HG03025 (cell line): ENCODE results near the gene SRGAP3.

Experiments
- ATAC-seq: cut with Tn5 transposase; IDR thresholded peaks from one replicate; pipeline ENCODE4 v1.9.1; 2021; ENCODE audit warnings: mild to moderate bottlenecking, moderate library complexity; ENCODE audit not compliant: unreplicated experiment, low FRiP score

Gene SRGAP3

DNA sequence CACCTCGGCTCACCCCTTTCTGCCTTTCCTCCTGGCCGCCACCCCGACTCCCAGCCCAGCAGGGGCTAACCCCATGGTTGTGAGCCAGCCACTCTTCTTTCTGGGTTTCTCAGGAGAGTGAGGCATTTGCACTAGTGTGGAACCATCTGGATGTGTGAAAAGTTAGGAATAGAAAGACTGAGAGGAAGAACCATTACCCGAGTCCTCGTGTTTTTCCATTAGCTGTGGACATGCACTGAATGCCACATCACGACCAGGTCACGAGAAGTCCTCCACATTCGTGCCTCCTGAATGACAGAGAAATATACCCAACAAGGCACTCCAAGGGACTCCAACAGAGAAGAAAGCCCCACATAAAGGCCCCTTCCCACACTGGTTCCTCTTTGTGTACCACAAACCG, 268.1 kb downstream of the SRGAP3 start:
- ATAC-seq: no peak

DNA sequence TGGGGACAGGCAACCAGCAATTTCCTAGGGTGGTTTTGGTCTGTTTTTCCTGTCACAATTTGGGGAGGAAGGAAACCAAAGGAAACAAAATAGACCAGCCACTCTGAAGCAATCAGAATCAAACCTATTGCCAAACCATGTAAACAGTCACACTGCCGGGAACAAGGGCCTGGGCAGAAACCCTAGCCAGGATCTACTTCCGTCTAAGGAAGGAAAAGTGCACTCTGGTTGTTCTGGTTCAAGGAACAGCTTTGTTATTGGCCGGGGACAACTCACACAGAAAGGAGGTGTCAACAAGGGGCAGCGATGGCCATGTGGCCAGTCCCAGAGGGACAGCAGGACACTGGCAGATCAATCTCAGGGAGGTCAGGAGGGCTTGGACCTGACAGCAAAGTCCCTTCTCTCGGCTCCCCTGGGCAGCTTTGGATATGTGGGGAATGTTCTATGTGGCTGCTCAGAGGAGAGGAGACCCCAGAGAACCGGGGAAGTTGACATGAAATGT, 268.6 kb downstream of the SRGAP3 start:
- no peak for ATAC-seq

DNA sequence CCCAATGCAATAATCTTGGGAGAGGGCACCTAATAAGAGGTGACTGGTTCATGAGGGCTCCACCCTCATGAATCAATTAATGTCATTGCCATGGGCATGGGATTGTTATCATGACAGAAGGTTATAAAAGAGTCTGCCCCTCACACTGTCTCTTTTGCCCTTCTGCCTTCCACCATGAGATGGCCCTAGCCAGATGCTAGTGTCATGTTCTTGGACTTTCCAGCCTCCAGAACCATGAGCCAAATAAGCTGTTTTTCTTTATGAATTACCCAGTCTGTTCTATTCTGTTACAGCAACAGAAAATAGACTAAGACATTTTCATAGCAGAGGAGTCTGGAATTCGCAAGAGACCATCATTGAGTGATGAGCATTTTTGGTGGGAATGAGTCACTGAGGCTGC, 270.2 kb downstream of the SRGAP3 start:
- ATAC-seq: no peak

DNA sequence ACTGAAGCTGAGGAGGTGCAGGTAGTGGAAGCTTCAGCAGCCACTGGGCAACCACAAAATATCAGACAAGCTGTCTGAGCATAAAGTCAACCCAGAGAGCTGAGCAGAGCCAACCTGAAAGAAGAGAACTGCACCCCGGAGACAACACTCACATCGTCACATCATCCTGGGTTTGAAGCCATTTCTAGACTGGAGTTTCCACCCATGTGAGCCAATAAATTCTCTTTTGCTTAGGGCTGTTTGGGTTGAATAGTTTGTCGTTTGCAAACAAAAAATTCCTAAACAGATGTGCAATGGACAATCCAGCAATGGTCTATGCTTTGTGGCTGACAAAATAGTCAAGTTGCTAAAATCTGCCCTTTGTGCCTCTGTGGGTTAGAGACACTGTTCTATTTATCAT, 270.9 kb downstream of the SRGAP3 start:
- ATAC-seq: no peak

DNA sequence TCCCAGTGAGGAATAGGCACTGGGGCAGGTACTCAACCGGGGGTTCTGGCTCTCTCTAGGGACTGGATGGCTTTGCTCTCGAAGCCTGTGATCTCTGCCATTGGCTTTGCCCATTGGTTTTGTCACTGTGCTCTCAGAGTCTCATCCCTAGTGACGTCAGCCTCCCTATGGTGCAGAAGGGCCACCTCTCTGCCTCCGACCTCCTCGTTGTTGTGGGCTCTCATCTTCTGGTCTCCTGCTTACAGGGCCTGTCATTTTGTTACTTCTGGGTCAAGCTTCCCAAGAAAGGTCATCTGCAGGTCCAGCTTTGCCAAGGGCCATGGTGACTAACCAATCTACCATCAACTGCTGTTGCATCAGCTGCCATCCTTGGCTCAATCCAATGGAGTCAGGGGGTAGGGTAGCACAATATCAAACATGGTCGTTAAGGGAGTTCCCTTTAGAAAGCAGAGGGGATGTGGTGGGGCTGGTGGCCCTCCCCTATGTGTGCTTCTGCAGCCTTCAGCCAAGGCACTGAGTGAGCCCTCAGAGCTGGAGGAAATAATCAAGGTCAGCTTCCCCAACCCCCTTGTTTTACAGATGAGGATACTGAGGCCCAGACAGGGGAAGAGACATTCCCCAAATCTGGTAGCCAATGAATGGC, 272.8 kb downstream of the SRGAP3 start:
- no peak for ATAC-seq

DNA sequence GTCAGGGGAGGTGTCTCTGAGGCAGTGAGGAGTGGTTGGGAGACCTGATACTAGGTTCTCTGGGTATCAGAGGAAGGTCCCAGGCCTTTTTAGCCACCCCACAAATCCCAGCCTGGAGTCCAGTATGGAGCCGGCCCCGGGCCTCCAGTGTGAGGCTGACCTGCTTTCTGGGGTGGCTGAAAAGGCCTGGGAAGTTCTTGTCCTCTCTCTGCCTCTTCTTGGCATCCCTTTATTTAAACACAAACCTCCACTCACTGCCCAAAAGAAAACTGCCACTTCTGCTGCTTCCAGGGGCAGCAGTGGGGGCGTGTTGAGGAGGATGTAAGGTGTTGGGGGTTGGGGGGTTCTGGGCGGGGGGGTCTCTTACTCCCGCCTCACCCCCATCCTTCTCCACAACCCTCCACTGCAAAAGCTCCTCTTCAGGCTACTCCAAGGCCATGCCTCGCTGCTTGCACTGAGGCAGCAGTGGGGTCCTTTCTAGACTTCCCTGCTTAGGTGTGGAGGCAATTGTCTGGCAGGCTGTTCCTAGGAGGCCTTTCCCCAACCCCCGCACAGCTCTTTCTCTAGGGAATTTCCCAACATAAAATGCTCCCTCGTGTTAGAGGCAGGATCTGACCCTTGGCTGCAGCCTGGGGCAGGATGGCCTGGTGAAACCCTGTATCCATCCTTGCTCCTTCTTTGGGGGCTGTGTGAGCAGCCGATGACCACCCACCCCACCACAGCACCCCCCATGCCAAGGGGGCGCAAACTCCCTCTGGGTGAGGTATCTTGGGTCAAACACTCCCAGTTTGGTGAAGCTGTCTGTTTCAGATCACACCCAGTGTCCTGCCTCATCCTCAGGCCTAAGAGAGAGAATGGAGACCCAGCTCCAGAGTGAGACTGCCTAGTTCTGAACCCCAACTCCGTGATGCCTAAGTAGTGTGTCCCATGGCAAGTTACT, 274.1 kb downstream of the SRGAP3 start:
- no peak for ATAC-seq

DNA sequence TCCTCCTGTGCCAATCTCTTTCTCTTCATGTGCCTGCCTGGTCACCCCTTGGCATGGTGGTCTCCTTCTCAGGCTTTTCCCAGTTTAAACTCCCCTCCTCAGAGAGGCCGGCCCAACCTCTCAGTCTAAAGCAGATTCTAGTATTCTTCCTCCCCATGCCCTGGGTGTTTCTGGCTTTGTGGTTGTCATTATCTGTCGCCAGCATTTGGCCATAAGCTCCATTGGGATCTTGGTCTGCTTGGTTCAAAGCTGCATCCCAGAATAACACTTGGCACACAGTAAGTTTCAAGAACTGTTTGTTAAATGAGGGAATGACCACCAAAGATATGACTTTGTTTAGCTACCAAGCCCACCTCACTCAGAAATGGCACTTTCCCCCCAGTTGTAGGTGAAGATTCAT, 275.0 kb downstream of the SRGAP3 start:
- ATAC-seq: no peak

DNA sequence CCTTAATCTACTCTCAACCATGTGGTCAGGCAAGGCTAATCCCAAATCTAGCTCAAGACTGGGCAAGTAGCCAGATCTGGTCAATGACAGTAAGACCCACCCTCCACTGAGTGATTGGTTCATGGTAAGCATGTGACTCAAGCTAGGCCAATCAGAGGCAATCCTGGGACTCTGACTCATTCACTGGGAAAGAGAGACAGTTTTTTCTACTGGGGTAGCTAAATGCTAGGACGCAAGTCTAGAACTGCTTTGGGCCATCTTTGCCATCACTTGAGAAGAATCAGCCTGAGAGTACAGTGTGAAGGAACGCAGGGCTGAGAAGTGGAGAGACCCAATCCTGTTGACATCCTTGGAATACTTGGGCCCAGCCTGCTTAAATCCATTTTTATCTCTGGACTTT, 276.8 kb downstream of the SRGAP3 start:
- ATAC-seq: no peak

DNA sequence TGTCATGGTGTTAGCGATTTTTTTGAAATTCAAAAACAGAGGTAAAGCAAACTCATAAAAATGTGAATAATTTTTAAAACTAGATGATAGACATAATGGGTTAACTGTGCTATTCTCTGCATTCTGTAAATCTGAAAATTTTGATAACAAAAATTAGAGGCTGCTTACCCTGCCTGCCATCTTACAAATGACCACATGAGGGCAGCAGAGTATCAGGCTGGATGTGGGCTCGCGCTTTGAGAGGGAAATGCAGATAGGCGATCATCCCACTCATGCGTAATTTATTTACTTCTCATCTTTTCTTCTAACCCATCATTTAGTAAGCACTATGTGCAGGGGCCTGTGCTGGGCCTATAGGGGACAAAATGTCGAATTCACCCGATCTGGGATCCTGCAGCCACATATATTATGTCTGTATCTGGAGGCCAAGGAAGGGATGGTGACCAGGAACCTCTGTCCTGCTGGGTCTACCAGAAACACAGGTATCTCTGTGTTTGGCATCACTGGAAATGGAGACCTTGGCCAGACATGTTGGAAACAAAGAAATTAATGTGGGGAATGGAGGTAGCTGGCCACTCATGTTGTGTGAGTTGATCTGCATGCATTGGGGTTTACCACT, 278.4 kb downstream of the SRGAP3 start:
- no peak for ATAC-seq

DNA sequence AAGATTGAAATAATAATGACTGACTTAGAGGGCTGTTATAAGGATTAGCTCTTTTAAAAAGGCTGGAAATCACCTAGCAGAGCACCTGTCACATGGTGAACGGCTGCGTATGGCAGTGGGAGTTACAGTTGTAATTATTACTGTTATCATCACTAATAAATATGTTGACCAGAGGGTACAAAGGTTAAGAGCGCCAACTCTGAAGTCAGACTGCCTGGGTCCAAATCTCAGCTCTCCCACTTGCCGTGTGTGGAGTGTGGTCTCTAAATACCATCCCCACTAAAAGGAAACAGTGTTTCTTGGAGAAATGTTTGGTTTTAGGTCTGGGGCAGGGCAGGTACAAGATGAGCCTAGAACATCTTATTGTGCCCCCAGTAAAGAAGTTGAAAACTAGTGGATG, 280.2 kb downstream of the SRGAP3 start:
- ATAC-seq: no peak

DNA sequence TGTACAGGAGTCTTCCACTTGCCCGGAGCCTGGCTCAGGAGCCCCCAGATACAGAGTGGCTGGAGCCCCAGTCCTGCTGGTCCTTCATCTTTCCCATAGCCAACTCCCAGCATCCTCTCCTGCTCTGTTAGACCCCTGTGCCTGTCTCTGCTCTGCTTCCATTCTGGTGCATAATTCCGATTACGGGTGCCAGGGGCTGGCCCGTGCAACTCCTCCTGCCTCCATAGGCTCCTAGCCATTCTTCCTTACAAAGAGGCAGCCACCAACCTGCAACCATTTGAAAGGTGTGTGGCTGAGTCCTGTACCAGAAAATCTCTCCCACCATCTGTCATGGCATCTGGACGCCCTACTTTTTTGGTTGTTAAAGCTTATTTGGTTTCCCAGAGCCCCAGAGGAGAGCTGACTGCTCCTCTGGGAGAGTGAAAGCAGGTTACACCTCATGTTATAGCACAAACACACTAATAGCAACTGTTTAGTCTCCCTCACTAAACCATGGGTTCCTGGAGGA, 281.0 kb downstream of the SRGAP3 start:
- ATAC-seq: no peak

DNA sequence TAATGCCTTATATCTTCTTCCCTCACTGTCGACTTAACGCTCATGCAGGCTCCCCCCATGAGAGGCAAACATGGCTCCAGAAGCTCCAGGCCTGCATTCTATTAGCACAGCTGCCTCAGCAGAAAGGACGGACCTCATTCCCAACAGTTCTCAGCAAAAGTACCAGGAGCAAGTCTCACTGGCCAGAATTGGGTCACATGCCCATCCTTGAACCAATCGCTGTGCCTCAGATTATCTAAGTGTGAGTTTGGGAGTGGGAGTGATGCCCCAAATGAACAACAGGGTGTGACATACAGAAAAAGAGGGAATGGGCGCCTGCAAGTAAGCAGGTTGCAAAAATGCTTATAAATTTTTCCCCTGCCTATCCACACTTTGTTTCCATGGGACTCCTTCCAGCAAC, 281.9 kb downstream of the SRGAP3 start:
- no peak for ATAC-seq

DNA sequence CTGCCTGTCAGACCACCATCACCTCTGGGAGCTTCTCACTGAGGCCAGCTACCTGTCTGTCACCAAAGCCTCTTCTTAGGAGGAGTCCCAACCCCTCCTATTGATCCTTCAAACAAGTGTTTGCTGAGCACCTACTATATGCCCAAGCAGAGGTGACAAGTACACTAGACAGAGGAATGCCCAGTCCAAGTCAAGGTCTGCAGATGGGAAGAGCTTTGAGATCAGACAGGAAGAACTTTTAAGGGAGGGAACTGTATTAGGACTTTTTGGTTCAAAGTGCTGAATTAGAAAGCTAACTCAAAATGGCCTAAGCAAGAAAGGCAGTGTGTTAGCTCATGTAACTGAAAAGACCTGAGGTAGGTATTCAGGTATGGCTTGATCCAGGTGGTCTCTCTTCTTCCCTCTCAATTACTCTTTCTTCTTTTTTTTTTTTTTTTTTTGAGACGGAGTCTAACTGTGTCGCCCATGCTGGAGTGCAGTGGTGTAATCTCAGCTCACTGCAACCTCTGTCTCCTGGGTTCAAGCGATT, 282.6 kb downstream of the SRGAP3 start:
- ATAC-seq: no peak

DNA sequence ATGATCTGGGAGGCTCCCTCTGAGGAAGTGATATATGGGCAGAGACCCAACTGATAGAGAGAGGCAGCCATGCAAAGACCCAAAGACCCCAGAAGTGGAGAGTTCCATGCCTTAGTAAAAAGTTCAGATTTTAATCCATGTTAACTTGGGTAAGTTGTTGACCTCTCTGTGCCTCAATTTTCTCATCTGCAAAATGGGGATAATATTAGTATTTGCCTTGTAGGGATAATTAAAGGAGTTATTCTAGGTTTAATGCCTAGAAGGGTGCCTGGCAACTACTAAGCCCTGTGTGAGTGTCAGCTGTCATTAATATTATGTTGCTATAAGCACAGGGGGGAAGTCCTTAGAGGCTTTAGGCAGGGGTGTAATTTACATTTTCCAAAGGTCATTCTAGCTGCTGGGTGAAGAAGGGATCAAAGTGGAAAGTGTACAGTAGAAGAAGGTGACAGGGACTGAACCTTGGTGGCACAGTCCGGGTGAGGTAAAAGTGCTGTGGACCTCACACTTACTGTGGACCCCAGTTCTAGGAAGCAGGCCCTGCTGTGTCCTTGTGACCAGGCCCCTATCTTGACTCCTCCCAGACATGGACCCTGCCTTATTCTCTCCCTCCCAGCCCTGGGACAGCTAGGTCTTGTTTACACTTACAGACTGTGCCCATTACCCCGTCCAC, 283.2 kb downstream of the SRGAP3 start:
- ATAC-seq: no peak

DNA sequence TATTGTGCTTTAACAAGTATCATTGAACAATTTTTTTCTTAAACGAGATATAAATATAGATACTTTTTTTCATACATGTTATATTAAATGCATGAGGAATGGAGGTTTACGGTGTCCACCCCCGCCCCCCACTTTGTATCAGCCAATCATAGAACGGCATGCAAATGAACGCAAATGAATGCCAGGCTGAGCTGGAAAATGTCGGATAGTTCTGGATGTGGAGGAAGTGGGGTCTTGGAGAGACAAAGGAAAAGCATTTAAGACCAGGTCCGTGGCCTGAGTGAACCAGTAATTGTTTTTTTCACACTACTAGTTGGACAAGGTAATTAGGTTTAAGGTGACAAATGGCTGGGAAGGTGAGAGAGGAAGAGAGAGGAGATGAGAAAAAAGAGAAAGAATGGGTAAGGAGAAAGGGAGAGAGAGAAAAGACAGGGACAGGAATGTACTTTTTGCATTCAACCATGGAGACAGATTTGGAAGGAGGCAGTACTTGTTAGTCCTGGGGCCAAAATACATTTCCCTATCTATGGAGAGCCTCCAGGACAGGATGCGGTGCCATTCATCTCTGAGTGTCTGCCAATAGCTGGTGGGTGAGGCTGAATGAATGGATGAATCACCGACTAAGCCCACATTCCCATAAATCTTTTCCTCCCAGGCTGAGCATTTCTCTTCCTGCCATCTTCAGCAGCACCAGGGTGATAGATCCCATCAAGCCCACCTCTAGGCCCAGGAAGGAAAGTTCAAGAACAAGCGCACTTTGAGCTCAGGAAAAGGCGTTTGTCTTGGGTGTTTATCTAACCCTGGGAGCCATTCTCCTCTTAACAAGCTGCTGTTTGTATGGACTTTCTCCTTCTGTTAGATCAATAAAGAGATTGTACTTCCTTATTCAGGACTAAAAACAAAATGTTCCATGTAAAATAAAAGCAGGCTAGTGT, 284.7 kb downstream of the SRGAP3 start:
- no peak for ATAC-seq

DNA sequence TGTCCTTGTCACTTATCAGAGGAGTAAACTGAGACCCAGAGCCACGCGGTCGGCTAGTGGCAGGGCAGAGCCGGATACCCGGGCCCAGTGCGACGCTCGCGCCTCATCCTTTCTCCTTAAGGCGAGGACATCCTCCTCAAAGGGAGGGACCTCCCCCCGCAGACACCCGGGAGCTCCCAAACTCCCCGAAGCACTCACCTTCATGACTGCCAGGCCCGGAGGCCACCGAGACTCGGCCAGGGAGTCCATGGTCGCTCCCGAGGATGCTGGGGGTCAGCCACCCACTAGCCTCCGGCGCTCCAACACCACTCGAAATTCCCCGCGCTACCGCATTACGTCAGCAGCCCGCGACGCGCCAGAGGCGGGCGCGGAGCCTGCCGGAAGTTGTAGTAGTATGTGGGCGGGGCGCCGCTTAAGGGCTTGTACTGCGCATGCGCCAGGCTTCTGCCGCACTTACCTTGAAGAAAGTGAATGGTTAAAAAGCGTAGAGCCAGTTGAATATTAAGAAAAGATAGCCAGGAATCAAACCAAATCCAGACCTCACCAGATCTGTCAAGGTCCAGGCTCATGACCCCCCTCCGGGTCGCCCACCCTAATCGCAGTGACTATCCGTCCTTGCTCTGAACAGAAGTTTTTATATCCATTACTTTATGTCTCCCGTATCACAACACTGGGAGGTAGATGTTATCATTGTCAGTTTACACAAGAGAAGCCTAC, 286.2 kb downstream of the SRGAP3 start, which contains the start of gene RAD18:
TSS of gene RAD18 (minus strand) at position 336 of the 717 bp plus-strand sequence. CDS start at position 249, 87 bp downstream.
- ATAC-seq: peak; percentile 92

DNA sequence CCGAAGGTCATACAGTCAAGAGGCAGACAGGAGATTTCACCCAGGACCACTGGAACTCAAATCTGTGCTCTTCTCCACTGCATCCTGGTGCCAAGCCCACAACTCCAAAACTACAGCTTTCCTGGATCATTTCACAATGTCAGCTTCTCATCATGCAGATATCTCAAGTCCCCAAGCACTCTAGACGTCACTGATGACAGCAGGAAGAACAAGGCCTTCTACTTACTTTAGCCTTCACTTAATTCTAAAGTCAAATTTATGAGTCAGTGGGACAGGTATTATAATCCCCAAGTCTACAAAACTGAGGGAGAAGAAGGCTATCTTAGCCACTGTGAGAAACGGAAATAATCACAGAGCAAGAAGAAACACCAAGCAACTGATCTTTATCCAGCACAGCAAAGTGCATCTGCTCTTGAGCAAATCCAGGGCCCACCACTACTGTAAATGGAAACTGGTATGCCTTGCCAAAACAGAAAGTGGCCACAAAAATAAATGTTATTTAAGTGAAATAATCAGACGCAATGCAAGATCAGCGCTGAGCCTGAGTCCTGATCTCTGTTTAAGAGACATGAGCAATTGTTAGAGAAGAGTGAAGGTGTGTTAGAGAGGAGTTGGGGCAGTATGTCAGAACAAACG, 287.1 kb downstream of the SRGAP3 start:
- no peak for ATAC-seq

DNA sequence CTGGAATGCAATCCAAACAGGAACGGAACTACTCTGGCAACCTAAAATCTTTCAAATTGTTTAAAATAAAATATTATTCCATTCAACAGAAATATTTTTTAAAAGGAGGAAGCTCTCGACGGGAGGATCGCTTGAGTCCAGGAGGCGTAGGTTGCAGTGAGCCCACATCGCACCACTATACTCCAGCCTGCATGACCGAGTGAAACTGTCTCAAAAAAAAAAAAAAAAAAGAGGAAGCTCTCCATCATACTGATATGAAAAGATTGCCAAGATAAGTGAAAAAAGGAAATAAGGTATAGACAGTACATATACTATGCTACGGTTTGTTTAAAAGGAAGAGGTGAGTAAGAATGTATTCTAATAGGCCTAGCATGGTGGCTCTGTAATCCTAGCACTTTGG, 289.8 kb downstream of the SRGAP3 start:
- no peak for ATAC-seq
